ENCODE measurements around the gene YIPF3.

GRCh38 chr6:43464337-43464736 lies 52.4 kb downstream of the YIPF3 start:
- TF ChIP-seq POLR2AphosphoS5 (IDR thresholded peaks at IDR 0.05; ENCODE audit: low read depth, low read length) (no peak), REST (IDR thresholded peaks at IDR 0.05; ENCODE audit: insufficient read depth in 1 of 2, low read depth in 2 of 2, low read length in 2 of 2) (no peak), TAF1 (IDR thresholded peaks at IDR 0.05; ENCODE audit: borderline replicate concordance, insufficient read depth, low read length) (no peak), SIN3A (IDR thresholded peaks at IDR 0.05; ENCODE audit: borderline replicate concordance, insufficient read depth, low read length) (no peak)

Data from PFSK-1 (cell line).